Peyer's patch (tissue), 4 donors: ENCODE data around the gene CLDN8. TPM values are rescaled to one million over a fixed set of nuclear protein-coding genes. Genes with fewer than 3 reads are reported as not detected.

Experiments used
- DNase-seq, 3 donors: peaks; one replicate each; pipeline ENCODE4 v3.0.0-alpha.2; 2017 to 2019
- H3K27ac ChIP-seq, 4 donors: fragments of 200-600 bp; sonication (generic); one replicate each; pipeline ENCODE4 v1.5.1; 2016 to 2019
- H3K27me3 ChIP-seq, 2 donors: fragments of 200-600 bp; sonication (generic); one replicate each; pipeline ENCODE4 v1.5.1; 2019
- H3K36me3 ChIP-seq, 3 donors: fragments of 200-600 bp; sonication (generic); one replicate each; pipeline ENCODE4 v1.5.1; 2016 to 2019
- H3K4me1 ChIP-seq, 4 donors: fragments of 200-600 bp; sonication (generic); one replicate each; pipeline ENCODE4 v1.5.1; 2016 to 2019
- H3K4me3 ChIP-seq, 4 donors: fragments of 200-600 bp; sonication (generic); 1 replicate in 3 of 4; 2 replicates in 1 of 4; pipeline ENCODE4 v1.5.1; 2016 to 2019; ENCODE audit warnings: mild to moderate bottlenecking in 1 of 4
- H3K9me3 ChIP-seq, 4 donors: fragments of 200-600 bp; sonication (generic); one replicate each; pipeline ENCODE4 v1.5.1; 2016 to 2019; ENCODE audit warnings: mild to moderate bottlenecking in 1 of 4
- POLR2A ChIP-seq, 2 donors: fragments of 450-650 bp; IDR thresholded peaks; one replicate each; pipeline ENCODE4 v1.5.1; 2017; ENCODE audit warnings: antibody characterized with exemption in 2 of 2, mild to moderate bottlenecking in 2 of 2, moderate library complexity in 2 of 2
- total RNA-seq, 4 donors: library from RNA; depleted of rRNA; stranded (reverse); fragments of >200 nt; gene quantifications; one replicate each; pipeline ENCODE4 v1.1.0, GENCODE V29; 2016
- TF ChIP-seq, protein P1 (sequence below), 6 experiments: fragments of 450-650 bp in 4 of 6; fragments of 200-600 bp in 2 of 6; sonication (generic) in 1 of 6; IDR thresholded peaks; one replicate each; pipeline ENCODE4 v1.5.1; 2017 to 2019; ENCODE audit warnings: antibody characterized with exemption in 6 of 6, mild to moderate bottlenecking in 3 of 6, moderate library complexity in 1 of 6

Gene CLDN8
- total RNA-seq, 4 donors from 2014 or later = 1.5 to 2.8 (median 1.6) TPM; not detected in 1

DNA sequence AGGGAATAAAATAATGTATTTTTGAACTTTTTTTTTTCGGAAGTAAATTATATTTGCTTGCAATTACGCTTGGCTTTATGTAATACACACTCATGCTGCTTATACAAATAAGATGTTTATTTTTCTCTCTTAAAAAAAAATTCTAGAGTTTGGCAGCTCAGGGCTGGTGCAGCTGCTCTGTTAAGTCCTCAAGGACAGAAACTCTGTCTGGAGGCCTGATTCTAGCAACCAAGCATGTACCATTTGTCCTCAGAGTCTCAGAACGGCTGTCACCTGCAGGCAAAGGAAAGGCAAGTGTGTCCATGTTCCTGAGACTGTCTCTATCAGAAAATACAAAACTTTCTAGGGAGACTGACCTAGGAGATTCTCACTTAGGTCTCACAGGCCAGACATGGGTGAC, 26.1 kb downstream of the CLDN8 start:
- Histone ChIP-seq H3K36me3 (no peaks in the 10 kb centered on the region), H3K4me1 (no peaks in the 10 kb centered on the region), H3K4me3 (no peak overlapping the region), H3K27me3 (no peaks in the 10 kb centered on the region), H3K9me3 (no peaks in the 10 kb centered on the region), H3K27ac (no peak overlapping the region)
- TF ChIP-seq, protein P1, sequence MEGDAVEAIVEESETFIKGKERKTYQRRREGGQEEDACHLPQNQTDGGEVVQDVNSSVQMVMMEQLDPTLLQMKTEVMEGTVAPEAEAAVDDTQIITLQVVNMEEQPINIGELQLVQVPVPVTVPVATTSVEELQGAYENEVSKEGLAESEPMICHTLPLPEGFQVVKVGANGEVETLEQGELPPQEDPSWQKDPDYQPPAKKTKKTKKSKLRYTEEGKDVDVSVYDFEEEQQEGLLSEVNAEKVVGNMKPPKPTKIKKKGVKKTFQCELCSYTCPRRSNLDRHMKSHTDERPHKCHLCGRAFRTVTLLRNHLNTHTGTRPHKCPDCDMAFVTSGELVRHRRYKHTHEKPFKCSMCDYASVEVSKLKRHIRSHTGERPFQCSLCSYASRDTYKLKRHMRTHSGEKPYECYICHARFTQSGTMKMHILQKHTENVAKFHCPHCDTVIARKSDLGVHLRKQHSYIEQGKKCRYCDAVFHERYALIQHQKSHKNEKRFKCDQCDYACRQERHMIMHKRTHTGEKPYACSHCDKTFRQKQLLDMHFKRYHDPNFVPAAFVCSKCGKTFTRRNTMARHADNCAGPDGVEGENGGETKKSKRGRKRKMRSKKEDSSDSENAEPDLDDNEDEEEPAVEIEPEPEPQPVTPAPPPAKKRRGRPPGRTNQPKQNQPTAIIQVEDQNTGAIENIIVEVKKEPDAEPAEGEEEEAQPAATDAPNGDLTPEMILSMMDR (IDR thresholded peaks at IDR 0.05) = no peak
- TF ChIP-seq POLR2A (IDR thresholded peaks at IDR 0.05) = no peak
- no peak for DNase-seq

DNA sequence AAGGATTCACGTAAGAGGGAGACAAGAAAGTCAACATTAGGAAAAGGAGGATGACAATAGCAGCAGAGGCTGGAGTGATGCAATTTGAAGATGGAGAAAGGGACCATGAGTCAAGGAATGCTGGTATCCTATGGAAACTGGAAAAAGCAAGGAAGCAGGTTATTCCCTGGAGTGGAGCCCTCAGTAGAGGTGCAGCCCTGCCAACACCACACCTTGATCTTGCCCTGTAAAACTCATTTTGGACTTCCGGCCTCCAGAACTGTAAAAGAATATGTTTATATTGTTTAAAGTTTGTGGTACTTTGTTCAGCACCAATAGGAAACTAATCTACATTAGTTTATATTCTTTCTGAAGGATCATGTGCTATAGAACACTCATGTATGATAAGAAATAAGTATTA, 29.7 kb downstream of the CLDN8 start:
- TF ChIP-seq, protein P1 (IDR thresholded peaks at IDR 0.05) = no peak
- TF ChIP-seq POLR2A (IDR thresholded peaks at IDR 0.05) = no peak
- H3K27me3 ChIP-seq = no peaks in the 10 kb centered on the region
- no peaks in the 10 kb centered on the region for H3K4me1 ChIP-seq
- H3K36me3 ChIP-seq = no peaks in the 10 kb centered on the region
- no peak overlapping the region for H3K4me3 ChIP-seq
- no peak for DNase-seq
- H3K9me3 ChIP-seq = no peaks in the 10 kb centered on the region
- H3K27ac ChIP-seq = no peak overlapping the region

DNA sequence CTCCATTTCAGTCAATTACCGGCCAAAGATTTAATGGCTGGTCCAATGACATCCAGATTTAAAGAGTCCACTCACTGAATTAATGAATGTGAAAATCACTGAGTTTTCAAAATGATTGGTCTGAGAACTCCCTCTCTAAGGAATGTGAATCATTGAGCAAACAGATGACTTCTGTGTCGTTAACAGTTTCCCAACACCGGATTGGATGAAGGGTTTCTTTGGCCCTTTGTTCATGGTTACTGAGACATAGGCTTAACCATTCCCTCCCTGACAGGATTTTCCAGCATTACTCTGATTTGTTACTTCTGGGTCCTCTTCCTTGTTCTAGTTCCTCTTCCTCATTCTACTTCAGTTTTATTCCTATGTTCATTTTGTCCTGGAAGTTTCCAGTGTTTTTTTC, 47.8 kb downstream of the CLDN8 start:
- no peaks in the 10 kb centered on the region for H3K36me3 ChIP-seq
- no peaks in the 10 kb centered on the region for H3K27me3 ChIP-seq
- no peak overlapping the region for H3K27ac ChIP-seq
- no peaks in the 10 kb centered on the region for H3K4me1 ChIP-seq
- no peak overlapping the region for H3K4me3 ChIP-seq
- DNase-seq = no peak
- no peaks in the 10 kb centered on the region for H3K9me3 ChIP-seq
- TF ChIP-seq POLR2A (IDR thresholded peaks at IDR 0.05) = no peak
- TF ChIP-seq, protein P1 (IDR thresholded peaks at IDR 0.05) = no peak

DNA sequence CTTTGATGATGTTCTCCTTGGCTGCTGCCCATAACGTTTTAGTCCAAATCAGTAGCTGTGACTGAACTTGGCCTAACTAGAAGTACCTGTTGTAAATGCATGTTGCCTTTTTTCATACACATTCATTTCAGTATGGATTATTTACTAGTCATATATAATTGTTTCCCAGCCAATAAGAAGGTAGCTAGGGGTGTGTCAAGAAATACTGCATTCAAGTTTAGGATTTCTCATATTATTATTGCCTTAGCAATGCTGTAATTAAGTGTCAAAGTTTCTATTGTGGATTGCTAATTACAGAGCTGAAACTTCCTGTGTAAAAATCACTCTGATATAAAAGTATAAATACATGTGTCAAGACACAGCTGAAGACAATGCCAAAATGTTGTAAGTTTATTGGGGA, 49.2 kb downstream of the CLDN8 start, which contains the start of gene CLDN17:
Gene CLDN17, minus strand, starts transcription at position 101 of the 400 bp plus-strand sequence. CDS start 188 bp downstream, outside the sequence.
- no peak within 1 kb of the TSS for H3K27ac ChIP-seq
- H3K27me3 ChIP-seq = no peaks in the 10 kb centered on the region
- DNase-seq = no peak
- no peaks in the 10 kb centered on the region for H3K4me1 ChIP-seq
- no peaks in the 10 kb centered on the region for H3K9me3 ChIP-seq
- no peak for TF ChIP-seq POLR2A (IDR thresholded peaks at IDR 0.05)
- TF ChIP-seq, protein P1 (IDR thresholded peaks at IDR 0.05) = no peak
- H3K36me3 ChIP-seq = no peaks in the 10 kb centered on the region
- H3K4me3 ChIP-seq = no peak within 1 kb of the TSS

DNA sequence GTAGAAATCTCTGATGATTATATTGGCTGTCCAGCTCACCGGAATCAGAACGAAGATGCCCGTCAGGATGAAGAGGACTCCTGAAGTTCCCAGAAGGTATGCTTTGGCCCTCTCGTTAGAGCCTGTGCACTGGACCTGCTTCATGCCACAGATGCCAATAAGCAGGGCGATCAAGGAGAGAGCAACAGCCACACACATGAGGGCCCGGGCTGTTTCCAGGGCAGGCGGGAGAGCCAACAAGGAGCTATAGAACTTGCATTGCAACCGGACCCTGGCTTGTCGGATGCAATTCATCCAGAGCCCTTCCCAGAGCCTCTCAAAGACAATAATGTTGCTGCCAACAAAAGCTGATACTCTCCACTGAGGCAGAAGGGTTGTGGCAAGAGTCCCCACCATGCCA, 49.7 kb downstream of the CLDN8 start:
- H3K4me1 ChIP-seq = no peaks in the 10 kb centered on the region
- no peak overlapping the region for H3K4me3 ChIP-seq
- DNase-seq = no peak
- H3K27ac ChIP-seq = no peak overlapping the region
- H3K27me3 ChIP-seq = no peaks in the 10 kb centered on the region
- TF ChIP-seq POLR2A (IDR thresholded peaks at IDR 0.05) = no peak
- TF ChIP-seq, protein P1 (IDR thresholded peaks at IDR 0.05) = no peak
- H3K9me3 ChIP-seq = no peaks in the 10 kb centered on the region
- no peaks in the 10 kb centered on the region for H3K36me3 ChIP-seq

DNA sequence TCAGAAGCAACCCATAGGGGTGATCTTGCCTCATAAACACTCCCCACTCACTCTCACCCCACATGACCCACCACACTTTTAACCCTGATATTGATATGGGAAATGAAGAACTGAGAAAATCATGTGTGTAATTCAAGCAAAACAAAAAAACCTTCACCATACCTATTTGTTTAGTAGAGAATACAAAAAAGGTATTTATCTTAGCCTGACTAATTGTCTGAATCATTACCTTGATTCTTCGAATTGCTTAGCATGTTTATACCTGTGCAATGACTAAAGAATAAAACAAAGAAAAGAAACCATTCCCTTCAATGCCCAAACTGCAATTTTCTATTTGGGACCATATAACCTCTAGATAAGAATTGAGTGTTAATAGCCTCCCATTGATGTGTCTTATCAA, 51.1 kb downstream of the CLDN8 start:
- DNase-seq = no peak
- H3K27ac ChIP-seq = no peak overlapping the region
- TF ChIP-seq, protein P1 (IDR thresholded peaks at IDR 0.05) = no peak
- TF ChIP-seq POLR2A (IDR thresholded peaks at IDR 0.05) = no peak
- H3K27me3 ChIP-seq = no peaks in the 10 kb centered on the region
- no peaks in the 10 kb centered on the region for H3K9me3 ChIP-seq
- no peaks in the 10 kb centered on the region for H3K4me1 ChIP-seq
- no peak overlapping the region for H3K4me3 ChIP-seq
- no peaks in the 10 kb centered on the region for H3K36me3 ChIP-seq
